GM18508 (cell line): ENCODE data around the gene SNRPA1.
"Not testable (repeated sequence)": the region's sequence is repeated elsewhere in the genome, so short reads cannot be mapped to it uniquely, and the experiment has no call there.

Experiments
- ATAC-seq: cut with Tn5 transposase; IDR thresholded peaks from one replicate; pipeline ENCODE4 v1.9.1; 2021; ENCODE audit warnings: moderate number of reproducible peaks; ENCODE audit not compliant: insufficient read depth, unreplicated experiment

SNRPA1 gene

DNA sequence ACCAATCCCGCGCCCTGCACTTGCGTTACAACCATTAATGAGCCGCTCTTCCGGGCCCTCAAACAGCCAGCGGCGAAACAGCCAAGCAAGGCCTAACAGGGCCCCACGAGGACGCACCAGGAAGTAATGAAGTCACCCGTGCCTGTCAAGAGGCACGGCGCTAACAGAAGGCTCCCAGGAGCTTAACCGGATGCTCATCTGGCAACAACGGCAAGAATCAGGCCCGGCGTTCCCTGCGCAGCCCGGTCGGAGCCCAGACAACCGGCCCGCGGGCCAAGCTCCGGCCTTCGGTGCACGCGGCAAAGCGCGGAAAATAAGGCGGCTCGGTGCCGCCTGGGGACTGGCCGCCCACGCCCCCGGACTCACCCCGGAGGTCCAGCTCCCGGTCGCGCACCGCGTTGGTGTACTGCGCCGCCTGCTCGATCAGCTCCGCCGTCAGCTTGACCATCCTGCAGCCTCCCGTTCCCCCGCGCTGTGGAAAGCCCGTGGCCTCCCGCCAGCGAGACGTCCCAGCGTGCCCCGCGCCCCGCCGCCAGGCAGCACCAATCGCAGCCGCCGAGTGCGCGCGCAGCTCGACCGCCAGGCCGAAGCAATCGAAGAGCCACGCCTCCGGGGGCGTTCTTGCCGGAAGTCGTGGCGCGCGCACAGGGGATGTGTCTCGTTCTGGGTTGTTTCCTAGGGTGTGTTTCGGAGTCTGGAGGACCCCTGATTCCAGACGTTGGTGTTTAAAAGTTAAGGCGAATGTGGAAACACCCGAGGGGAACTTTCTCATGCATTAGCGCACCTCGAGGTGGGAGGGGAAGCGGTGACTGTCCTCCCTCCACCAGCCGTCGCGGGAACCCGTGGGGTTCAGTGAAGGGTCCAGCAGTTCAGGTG lies at the start of gene SNRPA1:
TSS of gene SNRPA1 (minus strand) at position 518 of the 876 bp plus-strand sequence. CDS start at position 448, 70 bp downstream.
- peak; percentile 56 for ATAC-seq

DNA sequence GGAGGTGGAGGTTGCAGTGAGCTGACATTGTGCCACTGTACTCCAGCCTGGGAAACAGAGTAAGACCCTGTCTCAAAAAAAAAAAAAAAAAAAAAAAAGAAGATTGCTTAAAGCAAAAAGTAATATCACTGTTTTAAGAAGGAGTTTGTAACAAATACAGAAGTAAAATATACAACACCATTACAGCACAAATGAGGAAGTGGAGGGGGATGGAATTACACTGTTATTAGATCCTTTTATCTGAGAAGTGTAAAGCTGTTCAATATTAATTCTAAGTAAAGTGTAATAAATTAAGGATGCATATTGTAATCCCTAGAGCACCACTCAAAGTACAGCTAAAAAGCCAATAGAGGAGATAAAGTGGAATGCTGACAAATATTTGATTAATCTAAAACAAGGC lies 47.0 kb upstream of the SNRPA1 start:
- no peak for ATAC-seq

DNA sequence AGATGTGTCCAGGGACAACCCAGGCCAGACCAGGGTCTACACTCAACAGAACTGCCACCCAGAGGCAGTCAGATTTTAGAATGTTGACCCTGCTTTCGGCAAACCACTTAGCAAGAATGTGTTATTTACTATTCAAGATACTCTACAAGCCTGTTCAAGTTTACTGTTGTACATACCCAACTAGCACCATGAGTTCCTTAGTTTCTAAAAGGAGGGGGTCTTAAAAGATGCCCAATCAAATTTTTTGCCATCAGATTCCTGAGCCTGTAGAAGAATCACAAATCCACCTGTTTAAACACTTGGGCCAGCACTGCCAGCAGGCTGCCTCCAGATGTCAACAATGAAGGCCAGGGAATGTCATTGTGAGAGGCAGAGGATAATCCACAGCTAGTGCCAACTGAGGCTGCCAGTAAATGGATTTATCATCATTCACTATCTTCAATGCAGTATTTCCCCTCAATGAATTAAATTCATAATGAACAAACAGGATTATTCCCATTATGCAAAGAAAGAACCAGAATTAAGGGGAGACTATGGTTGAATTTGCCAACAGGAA lies 43.5 kb upstream of the SNRPA1 start:
- no peak for ATAC-seq

DNA sequence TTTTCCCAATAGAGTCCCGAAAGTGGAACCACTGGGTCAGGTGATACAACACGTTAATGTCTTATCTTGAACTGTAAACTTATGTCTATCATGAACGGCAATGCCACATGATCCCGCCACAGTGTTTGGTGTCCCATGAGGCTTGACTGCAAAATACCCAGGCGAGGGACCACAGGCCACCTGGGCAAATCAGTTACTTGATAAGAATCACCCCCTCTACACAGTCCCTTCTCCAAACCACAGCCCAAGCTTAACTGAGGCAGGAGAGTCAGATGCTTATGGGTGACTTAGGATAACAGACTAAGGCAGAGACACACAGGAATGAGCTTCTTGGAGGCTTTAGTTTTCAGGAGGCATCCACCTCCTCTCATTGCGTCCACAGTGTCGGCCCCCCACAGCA lies 42.9 kb upstream of the SNRPA1 start:
- ATAC-seq, result no peak

DNA sequence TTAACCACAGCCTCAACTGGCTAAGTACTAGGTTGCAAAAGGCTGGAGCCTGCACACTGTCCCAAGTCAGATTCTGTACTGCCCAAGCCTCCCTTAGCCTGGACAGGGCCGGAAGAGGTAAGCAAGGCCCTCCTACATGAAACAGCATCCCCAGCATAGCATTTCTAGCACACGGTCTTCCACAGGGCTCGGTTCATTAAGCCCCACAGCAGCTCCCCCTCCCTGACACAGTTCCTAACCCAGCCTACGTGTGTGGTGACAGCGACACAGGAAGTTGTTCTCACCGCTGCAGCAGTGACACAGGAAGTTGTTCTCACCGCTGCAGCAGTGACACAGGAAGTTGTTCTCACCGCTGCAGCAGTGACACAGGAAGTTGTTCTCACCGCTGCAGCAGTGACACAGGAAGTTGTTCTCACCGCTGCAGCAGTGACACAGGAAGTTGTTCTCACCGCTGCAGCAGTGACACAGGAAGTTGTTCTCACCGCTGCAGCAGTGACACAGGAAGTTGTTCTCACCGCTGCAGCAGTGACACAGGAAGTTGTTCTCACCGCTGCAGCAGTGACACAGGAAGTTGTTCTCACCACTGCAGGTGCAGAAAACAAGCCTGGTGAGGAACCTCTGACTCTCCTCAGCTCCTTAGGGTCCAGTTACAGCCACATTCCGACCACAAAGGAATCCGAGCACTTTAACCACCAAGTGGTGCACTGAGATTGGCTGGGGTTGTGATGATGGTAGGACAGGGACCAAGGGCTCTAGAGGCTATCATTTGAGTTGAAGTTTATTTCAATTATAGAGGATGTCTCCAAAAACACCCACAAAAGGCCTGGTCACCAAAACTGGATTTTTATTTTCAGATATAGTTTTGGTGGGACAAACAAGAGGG lies 39.1 kb upstream of the SNRPA1 start:
- not testable (repeated sequence) for ATAC-seq

DNA sequence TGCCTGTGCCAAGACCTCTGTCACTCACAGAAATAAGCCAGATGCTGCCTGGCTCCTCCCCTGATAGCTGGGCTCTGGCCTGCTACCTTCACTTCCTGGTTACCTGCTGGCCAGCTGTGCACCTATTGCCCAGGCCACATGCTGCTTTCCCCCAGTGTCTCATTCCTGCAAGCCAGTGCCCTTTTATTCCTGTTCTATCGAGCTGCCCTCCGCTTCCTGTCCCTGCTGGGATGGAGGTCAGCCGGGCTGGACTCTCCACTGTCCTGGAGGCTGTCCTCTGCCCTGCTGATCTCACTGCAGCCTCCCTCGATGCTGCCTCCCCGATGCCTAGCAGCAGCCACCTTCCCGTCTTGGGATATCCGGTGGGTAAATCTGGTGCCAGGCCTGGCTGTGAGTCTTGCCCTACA lies 37.0 kb upstream of the SNRPA1 start:
- no peak for ATAC-seq

DNA sequence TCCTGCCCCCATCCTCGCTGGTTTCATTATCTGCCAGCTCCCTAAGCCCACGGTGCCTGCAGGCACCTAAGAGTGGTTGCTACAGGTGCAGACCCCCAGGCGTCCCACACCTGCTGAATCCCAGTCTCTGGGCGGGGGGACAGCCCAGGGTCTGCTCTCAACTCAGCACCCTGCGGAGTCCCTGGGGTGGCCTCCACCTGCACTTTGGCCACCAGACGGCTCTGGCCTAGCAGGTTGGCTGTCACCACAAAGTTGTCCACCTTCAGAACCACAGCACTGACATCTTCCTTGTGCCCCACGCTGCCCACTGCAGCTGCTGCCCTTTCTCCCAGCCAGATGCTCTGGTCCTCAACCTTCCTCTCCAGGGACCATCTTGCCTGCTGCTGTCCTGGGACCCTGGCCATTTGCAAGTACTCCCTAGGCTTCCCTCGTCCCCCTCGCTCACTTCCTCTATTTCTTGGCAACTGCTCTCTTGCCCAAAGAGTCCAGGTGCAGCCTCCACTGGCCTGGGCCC lies 34.9 kb upstream of the SNRPA1 start:
- no peak for ATAC-seq

DNA sequence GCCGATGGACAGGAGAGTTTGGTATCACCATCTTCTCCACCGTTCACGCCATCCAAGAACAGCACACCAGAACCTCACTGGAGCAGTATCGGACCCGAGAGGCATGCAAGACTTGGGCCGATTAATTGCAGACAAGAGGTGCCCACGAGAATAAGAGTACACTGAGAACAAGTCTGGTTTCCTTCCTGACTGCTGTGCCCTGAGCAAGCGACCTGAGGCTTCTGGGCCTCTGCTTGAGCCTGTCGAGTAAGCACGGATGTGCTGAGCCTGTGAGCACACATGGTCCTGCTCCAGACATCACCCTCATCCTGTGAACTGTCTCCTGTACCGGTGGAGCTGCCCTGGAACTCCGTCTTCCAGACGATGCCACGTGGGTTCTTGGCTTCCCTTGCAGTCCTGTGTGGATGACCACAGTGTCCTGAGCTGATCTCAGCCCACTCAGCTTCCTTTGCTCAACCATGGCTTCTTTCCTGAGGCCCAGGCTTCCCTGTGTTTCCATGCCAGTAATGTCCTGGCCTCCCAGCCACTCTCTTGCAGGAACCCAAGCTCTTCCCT lies 34.3 kb upstream of the SNRPA1 start:
- ATAC-seq, result no peak

DNA sequence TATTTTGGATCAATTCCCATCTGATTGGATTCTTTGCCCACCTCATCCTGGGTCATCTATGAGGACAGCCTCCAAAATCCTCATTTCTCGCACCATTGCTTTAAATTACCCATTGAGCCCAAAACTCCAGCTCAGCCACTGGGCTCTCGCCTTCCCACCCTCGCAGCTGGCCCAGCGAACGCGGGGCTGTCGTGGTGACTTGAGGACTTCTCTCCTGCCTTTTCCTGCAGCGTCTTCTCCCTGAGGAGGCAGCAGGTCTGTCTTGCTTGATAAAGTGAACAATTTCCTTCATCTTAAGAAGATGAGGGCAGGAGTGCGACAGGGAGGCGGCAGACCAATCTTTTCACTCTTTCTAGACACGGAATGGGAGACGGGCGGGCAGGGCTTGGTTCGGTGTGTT lies 33.0 kb upstream of the SNRPA1 start:
- ATAC-seq, result no peak

DNA sequence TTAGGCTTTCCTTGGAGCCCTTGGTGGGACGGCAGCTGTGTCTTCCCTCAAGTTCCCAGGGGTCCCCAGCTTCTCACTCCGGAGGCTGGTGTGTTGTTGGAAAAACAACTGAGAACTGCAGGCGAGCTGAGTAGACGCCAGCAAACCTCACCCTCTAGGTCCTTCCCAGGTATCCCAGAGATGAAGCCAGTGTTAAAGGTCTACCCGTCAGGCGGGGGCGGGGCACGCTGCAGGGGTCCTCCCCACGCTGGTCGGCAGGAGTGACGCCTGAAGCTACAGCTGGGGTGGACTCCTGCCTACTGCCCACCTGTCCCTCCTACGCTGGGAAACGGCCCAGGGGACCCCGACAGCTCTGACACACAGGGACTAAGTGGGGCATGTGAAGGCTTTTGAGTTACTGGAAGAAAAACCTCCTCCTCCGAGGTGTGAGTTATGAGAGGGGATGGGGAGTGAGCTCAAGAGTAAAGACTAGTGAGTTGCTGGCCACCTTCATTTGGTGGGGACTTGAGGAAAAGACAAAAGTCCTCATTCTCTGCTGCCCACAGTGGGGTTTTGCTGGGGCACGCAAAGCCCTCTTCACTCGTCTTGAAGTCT lies 32.2 kb upstream of the SNRPA1 start:
- no peak for ATAC-seq

DNA sequence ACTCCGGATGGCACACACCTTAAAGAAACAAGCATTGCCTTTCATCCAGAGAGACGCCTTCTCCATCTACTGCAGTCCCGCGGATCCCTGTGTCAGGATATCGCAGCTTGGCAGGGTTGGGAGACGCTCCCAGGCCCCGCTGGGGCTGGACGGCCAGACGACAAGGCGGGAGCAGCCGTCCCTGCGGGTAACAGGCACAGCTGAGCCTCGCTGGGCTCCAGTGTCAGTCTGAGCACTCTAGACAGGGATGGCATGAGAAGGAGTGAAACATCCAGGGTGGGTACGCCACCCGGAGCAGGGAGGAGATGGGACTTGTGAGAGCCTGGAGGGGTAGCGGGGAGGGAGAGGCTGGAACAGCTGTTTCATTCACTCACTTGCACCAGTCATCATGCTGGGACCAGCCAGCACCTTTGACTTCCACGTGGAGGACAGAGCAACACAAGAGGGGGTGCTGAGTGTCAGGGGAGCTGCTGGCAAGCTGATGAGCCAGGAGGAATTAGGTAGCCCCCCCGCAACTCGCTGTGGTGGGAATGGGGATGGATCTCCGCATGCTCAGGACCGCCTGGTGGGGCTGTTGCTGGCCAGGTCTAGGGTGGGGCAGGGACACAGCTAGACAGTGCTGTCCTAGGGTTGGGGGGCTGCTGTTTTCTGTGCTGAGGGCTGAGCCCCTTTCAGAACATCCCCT lies 31.6 kb upstream of the SNRPA1 start:
- no peak for ATAC-seq

DNA sequence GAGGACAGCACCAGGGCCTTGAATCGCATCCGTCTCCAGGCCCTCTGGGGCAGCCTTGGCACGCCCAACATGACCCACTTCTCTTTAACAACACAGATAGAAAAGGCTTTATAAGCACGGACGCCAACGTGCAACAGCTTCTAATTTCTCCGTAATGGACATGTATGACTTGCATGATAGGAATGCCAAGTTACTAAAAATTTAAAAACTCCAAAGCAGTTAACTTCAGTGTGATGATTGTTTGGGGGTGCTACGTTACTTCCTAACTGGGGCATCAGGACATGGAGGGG lies 30.9 kb upstream of the SNRPA1 start:
- ATAC-seq, result no peak

DNA sequence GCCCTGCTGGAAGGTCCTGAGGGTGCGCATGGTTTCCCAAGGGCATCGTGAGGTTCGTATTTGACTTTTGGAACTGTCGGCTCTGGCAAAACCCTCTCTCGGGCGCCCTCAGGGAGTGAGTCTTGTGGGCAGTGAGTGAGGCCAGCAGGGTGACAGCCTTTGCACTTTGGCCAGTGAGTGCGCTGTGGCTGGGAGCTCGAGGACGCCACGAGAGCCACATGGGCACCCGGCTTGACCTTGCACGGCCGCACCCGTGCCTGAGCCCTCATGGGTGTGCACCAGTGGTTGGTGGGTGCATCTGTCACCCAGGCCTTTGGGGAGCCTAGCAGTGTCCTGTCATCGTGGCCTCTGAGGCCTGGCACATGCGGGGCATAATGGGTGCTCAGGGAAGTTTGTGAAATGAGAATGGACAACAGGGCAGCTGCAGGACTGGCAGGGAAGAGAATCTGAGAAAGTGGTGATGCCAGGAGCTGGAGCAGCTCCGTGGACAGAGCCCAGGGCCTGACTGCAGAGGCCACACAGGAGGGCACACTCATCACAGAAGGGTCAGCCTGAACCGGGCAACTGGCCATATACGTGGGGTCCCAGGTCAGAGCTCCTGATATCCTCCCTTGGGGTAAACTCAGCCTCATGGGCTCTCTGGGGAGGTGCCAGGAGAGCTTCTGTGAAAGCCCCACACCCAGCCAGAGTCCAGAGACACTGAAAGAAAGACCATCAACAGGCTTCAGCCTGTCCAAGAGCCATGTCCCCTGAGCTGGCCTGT lies 30.4 kb upstream of the SNRPA1 start:
- no peak for ATAC-seq

DNA sequence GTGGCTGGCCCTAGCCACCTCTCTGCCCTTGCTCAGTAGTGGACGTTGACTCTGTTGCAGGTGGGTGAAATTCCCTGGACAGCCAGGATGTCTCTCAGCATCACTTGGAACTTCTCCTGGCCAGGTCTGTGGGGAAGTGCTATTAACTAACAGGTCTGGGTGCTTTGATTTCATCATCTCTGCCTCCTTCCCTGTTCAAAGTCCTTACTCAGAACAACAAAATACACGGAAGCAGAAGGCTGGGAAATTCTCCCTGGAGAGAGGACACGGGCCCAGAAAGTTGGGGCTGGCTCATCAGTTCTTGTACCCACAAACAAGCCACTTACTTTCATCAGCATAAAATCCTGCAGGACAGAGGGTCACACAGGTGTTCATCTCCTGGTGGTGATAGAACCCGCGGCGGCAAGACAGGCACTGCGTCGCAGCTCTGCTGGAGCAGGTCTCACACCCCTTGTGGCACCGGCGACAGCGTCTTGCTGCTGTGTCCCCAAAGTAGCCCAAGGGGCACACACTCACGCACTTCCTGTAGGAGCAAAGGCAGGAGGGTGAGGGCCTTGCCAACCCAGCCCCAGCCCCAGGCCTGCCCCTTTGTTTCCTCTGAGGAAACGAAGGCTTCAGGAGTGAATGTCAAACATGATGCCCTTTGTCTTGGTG lies 29.6 kb upstream of the SNRPA1 start:
- ATAC-seq, result no peak

DNA sequence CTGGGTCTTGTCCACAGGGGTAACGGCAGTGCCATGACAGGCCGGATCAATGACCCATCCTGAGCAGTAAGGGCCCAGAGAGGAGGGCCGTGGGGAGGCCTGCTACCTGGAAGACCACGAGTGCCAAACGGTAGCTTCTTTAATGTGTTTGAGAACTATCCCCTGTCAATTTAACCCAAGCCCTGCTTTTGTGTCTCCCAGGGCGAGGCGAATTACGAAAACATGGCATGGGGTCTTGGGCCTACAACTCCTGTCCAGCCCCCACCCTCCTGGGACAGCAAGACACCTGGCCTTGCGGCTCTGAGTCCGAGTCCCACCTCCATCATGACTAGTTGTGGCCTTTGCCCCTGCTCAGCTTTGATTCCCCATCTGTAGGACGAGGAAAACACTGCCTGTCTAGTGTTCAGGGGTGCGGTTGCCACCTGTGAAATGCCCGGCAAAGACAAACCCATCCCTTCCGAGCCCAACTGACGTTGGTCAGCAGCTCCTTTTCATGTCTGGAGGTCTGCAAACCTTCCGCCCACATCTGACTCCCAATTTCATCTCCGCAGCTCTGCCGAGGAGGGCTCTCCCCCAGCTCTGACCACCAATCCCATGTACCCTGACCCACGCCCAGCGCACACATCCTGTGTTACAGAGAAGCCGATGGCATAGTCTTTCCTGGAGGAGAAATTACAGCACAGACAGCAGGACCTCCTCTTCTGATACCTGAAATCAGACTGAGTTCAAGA lies 28.9 kb upstream of the SNRPA1 start:
- ATAC-seq, result no peak

DNA sequence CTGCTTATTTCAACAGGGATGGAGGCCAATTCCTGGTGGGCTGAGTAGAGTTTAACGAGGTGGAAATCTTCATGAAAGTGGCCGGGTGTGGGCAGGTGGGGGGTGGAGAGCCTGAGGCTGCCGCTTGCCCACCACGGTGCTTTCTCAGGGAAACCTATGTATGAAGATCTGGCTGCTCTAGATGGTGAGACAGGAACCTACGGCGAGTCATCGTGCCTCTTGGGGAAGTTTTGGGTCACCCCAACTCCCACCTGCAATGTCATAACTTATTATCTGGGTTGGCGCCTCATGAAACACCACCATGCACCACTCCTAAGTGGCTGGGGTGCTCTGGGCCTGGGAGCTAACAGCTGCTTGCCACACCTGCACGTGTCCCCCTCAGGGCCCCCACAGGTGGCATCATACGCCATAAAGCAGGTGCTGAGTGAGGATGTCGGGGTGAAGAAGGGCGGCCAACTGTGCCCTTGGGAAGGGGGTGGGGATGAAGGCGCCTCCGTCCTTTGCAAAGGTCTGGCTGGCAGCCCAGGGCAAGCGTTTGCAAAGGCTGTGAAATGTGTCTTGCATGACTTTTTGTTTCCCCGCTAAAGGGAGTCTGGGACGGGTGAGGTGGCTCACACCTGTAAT lies 27.9 kb upstream of the SNRPA1 start:
- ATAC-seq, result no peak

DNA sequence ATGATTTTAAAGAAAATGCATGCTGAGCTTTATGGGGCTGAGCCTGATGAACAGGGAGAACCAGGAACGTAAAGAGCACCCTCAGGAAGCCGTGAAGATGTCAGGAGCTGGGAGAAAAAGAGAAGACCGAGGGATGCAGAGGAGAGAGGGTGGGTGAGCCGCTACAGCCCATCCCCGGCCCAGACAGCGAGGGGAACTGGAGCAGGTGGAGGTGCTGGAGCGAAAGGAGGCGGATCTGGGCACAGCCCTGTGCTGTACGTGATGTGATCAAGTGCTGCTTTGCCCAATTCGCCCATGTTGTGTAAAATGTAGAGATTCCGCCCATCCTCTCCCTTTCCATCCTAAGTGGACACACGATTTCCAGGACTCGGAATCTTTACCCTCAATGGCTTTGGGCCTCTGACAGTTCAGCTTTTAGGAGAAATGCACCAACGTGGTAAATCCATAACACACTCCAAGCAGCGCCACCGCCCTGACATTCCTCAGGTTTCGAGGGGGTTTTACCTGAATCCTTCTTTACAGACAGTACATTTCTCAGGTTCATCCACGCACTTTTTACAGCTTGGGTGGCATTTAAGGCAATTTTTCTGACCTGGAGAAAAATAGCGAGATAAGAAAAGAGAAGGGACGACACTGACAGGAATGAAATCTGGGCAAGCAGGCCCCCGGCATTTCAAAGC lies 27.1 kb upstream of the SNRPA1 start:
- no peak for ATAC-seq
